CD4-positive, alpha-beta T cell treated with Interferon alpha-2 for 1 hour (primary cell): Measurements from ENCODE around the gene RAB12.

Experiments used
- DNase-seq, 2 donors: peaks; one replicate each; pipeline ENCODE4 v3.0.0-alpha.2; 2020 to 2022

Gene RAB12

DNA sequence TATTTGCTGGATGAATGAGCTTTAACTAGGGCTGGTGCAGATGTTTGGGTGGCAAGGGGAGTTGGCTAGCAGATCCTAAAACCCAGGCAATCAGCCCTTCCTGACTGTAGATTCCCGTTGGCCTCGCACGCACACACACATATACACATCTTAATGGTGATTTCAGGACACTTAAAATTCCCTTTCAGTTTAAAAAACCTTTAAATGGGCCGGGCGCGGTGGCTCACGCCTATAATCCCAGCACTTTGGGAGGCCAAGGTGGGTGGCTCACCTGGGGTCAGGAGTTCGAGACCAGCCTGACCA lies 76.6 kb downstream of the RAB12 start:
- DNase-seq = no peak

DNA sequence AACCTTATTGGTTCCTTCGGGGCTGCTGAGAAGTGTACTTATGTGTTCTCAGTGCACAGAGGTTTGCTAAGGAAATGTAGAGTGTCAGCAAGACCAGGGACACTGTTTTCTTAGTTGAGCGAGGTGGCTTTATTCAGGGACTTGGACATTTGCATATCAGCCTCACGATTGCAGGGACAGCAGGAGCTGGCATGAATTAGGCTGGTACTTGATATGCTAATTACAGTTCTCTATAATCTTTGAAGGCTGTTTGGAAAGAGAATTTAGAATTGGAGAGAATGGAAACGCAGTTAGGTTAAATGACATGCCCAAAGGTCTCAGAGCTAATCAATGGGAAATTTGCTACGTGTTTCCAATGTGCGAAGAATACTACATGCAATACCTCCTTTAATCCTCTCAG lies 77.4 kb downstream of the RAB12 start:
- no peak for DNase-seq

- DNase-seq = no peak
Observed at GRCh38 chr18:8688216-8688800, 79.1 kb downstream of the RAB12 start.

GRCh38 chr18:8688816-8689215 lies 79.6 kb downstream of the RAB12 start:
- DNase-seq = no peak
